PC-9 (cell line): ENCODE data around the gene HTR7. TPM values are rescaled to one million over a fixed set of nuclear protein-coding genes. Genes with fewer than 3 reads are reported as not detected.
A peak's percentile ranks its signal among the peaks of the same experiment; 100 is the strongest.

Experiments
- BruUV-seq: library from RNA; stranded (reverse); fragments of 400-500 nt; replicated peaks from 2 replicates; lab custom pipeline; 2021; lab: Mats Ljungman, UMichigan
- CTCF ChIA-PET: fragments of 300-600 bp; sonication (Branson Sonifier 250); formaldehyde crosslinking; loops from one replicate; lab custom pipeline; 2022; ENCODE audit warnings: antibody characterized with exemption; lab: Charles Lee
- POLR2A ChIA-PET: fragments of 300-600 bp; sonication (Branson Sonifier 250); formaldehyde crosslinking; loops from one replicate; lab custom pipeline; 2022; ENCODE audit warnings: antibody characterized with exemption; ENCODE audit not compliant: unreplicated experiment; lab: Charles Lee
- DNase-seq, 2 experiments: peaks; one replicate each; pipeline versions ENCODE4 v3.0.0 to v3.0.0-alpha.2; 2015 to 2022; ENCODE audit warnings: mixed read lengths in 1 of 2
- H2AFZ ChIP-seq: fragments of 200-600 bp; sonication (generic); 2 replicates; pipeline ENCODE4 v1.8.1; 2017; ENCODE audit warnings: antibody characterized with exemption
- H3F3A ChIP-seq: fragments of 200-600 bp; sonication (generic); 2 replicates; pipeline ENCODE4 v1.8.1; 2017; ENCODE audit warnings: antibody characterized with exemption, mild to moderate bottlenecking, low read depth; ENCODE audit not compliant: insufficient read depth
- H3K27ac ChIP-seq: fragments of 200-600 bp; sonication (generic); 2 replicates; pipeline ENCODE4 v1.6.1; 2016; ENCODE audit warnings: mixed run types
- H3K27me3 ChIP-seq: fragments of 200-600 bp; sonication (generic); 2 replicates; pipeline ENCODE4 v1.6.1; 2016; ENCODE audit warnings: low read depth, mixed run types; ENCODE audit not compliant: insufficient read depth
- H3K36me3 ChIP-seq: fragments of 200-600 bp; sonication (generic); 2 replicates; pipeline ENCODE4 v1.6.1; 2016; ENCODE audit warnings: low read depth, mixed run types
- H3K4me1 ChIP-seq: fragments of 200-600 bp; sonication (generic); replicated peaks from 2 replicates; pipeline ENCODE4 v1.6.1; 2016; ENCODE audit warnings: mixed run types; ENCODE audit not compliant: insufficient read depth
- H3K4me2 ChIP-seq: fragments of 200-600 bp; sonication (generic); 2 replicates; pipeline ENCODE4 v1.6.1; 2017; ENCODE audit warnings: mixed run types
- H3K4me3 ChIP-seq: fragments of 200-600 bp; sonication (generic); 2 replicates; pipeline ENCODE4 v1.6.1; 2016; ENCODE audit warnings: mixed run types
- H3K79me2 ChIP-seq: fragments of 200-600 bp; sonication (generic); 2 replicates; pipeline ENCODE4 v1.6.1; 2017; ENCODE audit warnings: low read depth, mixed run types
- H3K9me2 ChIP-seq: fragments of 200-600 bp; sonication (generic); 2 replicates; pipeline ENCODE4 v1.8.1; 2017; ENCODE audit warnings: mild to moderate bottlenecking; ENCODE audit not compliant: insufficient read depth
- H3K9me3 ChIP-seq: fragments of 200-600 bp; sonication (generic); 2 replicates; pipeline ENCODE4 v1.8.1; 2016; ENCODE audit warnings: low read depth; ENCODE audit not compliant: insufficient read depth
- H4K20me1 ChIP-seq: fragments of 200-600 bp; sonication (generic); 2 replicates; pipeline ENCODE4 v1.8.1; 2017; ENCODE audit not compliant: insufficient read depth
- CTCF ChIP-seq: fragments of 200-600 bp; sonication (generic); conservative IDR thresholded peaks from 2 replicates; pipeline ENCODE4 v1.6.1; 2017; ENCODE audit warnings: mixed run types, antibody characterized with exemption, mild to moderate bottlenecking, moderate library complexity
- EZH2 ChIP-seq: fragments of 200-600 bp; sonication (generic); IDR thresholded peaks from 2 replicates; pipeline ENCODE4 v1.8.0; 2017; ENCODE audit warnings: antibody characterized with exemption, low read depth
- intact Hi-C: fragments of 100-400 bp; cut with micrococcal nuclease; formaldehyde crosslinking; loops from one replicate; pipeline ENCODE4 v1.10.0; 2022; ENCODE audit not compliant: unreplicated experiment
- total RNA-seq: library from RNA; stranded (reverse); gene quantifications from 2 replicates; pipeline ENCODE4 v1.2.3, GENCODE V29; 2021

HTR7 gene
- total RNA-seq, 1 experiment from 2014 or later: 0.52 TPM

GRCh38 chr10:90734415-90734814 lies 123.4 kb downstream of the HTR7 start:
- Histone ChIP-seq H3K27ac (no peak overlapping the region), H3K36me3 (no peaks in the 10 kb centered on the region), H3K4me3 (no peak overlapping the region), H4K20me1 (no peaks in the 10 kb centered on the region), H3F3A (no peaks in the 10 kb centered on the region), H3K9me2 (no peaks in the 10 kb centered on the region), H3K9me3 (no peaks in the 10 kb centered on the region), H3K79me2 (no peaks in the 10 kb centered on the region), H3K4me1 (no peaks in the 10 kb centered on the region), H3K4me2 (no peak overlapping the region), H3K27me3 (no peaks in the 10 kb centered on the region), H2AFZ (no peak overlapping the region)
- TF ChIP-seq CTCF (no peak), EZH2 (no peak)
- ChIA-PET CTCF (no interaction called here), POLR2A (no interaction called here)
- BruUV-seq: no TSS peak
- DNase-seq: no peak
- intact Hi-C loops: no loop called here

GRCh38 chr10:90732581-90732980 lies 125.3 kb downstream of the HTR7 start:
- no peaks in the 10 kb centered on the region for H3K9me2 ChIP-seq
- no peaks in the 10 kb centered on the region for H3K4me1 ChIP-seq
- ChIA-PET POLR2A (no interaction called here), CTCF (no interaction called here)
- no peak overlapping the region for H3K4me2 ChIP-seq
- no peak overlapping the region for H3K4me3 ChIP-seq
- intact Hi-C loops: no loop called here
- no peak overlapping the region for H3K27ac ChIP-seq
- no peaks in the 10 kb centered on the region for H3K79me2 ChIP-seq
- no peak for DNase-seq
- no peaks in the 10 kb centered on the region for H3K36me3 ChIP-seq
- no peaks in the 10 kb centered on the region for H3K9me3 ChIP-seq
- H2AFZ ChIP-seq: no peak overlapping the region
- no peak for TF ChIP-seq CTCF
- no peak for TF ChIP-seq EZH2
- H3K27me3 ChIP-seq: no peaks in the 10 kb centered on the region
- no TSS peak for BruUV-seq
- no peaks in the 10 kb centered on the region for H4K20me1 ChIP-seq
- H3F3A ChIP-seq: no peaks in the 10 kb centered on the region

GRCh38 chr10:90723416-90724068 lies 134.3 kb downstream of the HTR7 start:
- POLR2A ChIA-PET: interaction anchor here (0.7 kb wide), 1 partner anchor 706 kb away, joined by 3 read pairs; no protein-coding TSS in a partner anchor
- H3K27ac ChIP-seq: no peak overlapping the region
- no peaks in the 10 kb centered on the region for H3K27me3 ChIP-seq
- no peak overlapping the region for H2AFZ ChIP-seq
- H3K36me3 ChIP-seq: no peaks in the 10 kb centered on the region
- TF ChIP-seq EZH2: no peak
- TF ChIP-seq CTCF: no peak
- CTCF ChIA-PET: no interaction called here
- H3K4me3 ChIP-seq: no peak overlapping the region
- H3F3A ChIP-seq: no peaks in the 10 kb centered on the region
- H3K4me2 ChIP-seq: no peak overlapping the region
- no peaks in the 10 kb centered on the region for H3K4me1 ChIP-seq
- H3K9me2 ChIP-seq: no peaks in the 10 kb centered on the region
- intact Hi-C loops: no loop called here
- no peaks in the 10 kb centered on the region for H3K9me3 ChIP-seq
- peak in 1 of 2 experiments; percentile 6 for DNase-seq
- BruUV-seq: no TSS peak
- H4K20me1 ChIP-seq: no peaks in the 10 kb centered on the region
- no peaks in the 10 kb centered on the region for H3K79me2 ChIP-seq
